Suppressor macrophage treated with lipopolysaccharide for 4 hours (primary cell): ENCODE measurements around the gene SULT1A4.
"Not testable (repeated sequence)": the region's sequence is repeated elsewhere in the genome, so short reads cannot be mapped to it uniquely, and the experiment has no call there.

Source experiments
- DNase-seq: peaks from one replicate; pipeline ENCODE4 v3.0.0-alpha.2; 2020

Gene SULT1A4

GRCh38 chr16:29459706-29460646 lies at the start of gene SULT1A4:
SULT1A4 (plus strand) TSS chr16:29459913; CDS start chr16:29461386, 1,473 bp downstream.
- not testable (repeated sequence) for DNase-seq

- not testable (repeated sequence) for DNase-seq
Observed at GRCh38 chr16:29423587-29423986, 36.1 kb upstream of the SULT1A4 start.

- DNase-seq: not testable (repeated sequence)
Observed at GRCh38 chr16:29425390-29425789, 34.3 kb upstream of the SULT1A4 start.

DNA sequence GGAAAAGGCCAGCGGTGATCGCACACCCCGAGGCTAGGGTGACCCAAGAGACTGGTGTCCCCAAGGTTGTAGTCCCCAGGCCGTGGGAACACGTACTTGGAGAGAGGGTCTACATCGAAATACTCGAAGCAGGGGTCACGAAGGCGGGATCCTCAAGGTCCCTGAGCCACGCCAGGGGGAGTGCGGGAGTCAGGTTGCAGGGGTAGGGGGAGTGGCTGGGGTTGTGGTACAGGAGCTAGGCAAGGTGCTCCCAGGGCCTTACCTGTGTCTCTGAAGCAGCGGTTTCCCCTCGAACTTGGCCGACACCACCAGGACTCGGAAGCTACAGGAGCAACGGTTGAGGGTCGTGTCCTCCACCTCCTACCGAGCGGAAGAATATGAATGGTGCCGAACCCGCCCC lies 6.0 kb upstream of the SULT1A4 start:
- not testable (repeated sequence) for DNase-seq

GRCh38 chr16:29454269-29454668 lies 5.4 kb upstream of the SULT1A4 start, which contains the start of the genes BOLA2 and SLX1B:
BOLA2 (minus strand) TSS chr16:29454351; CDS start chr16:29454253, 98 bp downstream.
SLX1B (plus strand) TSS chr16:29454533.
- not testable (repeated sequence) for DNase-seq

DNA sequence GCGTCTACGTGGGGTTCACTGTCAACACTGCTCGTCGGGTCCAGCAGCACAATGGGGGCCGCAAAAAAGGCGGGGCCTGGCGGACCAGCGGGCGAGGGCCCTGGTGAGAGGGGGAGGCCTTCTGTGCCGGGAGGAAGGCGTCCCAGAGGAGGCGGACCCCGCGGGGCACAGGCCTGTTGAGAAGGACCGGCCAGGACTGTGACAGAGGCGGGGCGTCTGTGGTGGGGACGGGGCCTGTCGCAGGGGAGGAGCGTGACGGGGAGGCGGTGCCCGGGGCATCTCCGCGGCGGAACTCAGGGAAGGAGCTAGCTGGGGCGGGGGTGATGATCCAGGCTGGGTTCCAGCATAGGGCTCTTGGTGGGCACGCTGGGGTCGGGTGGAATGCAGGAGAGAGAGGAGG lies 4.9 kb upstream of the SULT1A4 start:
- not testable (repeated sequence) for DNase-seq

DNA sequence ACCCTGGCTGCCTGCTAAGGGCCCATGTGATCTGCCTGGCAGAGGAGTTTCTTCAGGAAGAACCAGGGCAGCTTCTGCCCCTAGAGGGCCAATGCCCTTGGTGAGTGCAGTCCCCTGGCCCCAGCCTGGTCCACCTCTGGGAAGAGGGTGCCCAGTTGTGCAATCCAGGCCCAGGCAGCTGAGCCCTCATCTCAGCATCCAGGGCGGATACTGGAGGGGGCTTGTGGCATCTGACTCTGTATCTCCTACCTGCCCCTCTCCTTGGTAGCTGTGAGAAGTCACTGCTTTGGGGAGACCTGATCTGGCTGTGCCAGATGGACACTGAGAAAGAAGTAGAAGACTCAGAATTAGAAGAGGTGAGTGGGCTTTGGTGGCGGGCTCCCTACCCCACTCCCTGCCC lies 2.1 kb upstream of the SULT1A4 start:
- not testable (repeated sequence) for DNase-seq

DNA sequence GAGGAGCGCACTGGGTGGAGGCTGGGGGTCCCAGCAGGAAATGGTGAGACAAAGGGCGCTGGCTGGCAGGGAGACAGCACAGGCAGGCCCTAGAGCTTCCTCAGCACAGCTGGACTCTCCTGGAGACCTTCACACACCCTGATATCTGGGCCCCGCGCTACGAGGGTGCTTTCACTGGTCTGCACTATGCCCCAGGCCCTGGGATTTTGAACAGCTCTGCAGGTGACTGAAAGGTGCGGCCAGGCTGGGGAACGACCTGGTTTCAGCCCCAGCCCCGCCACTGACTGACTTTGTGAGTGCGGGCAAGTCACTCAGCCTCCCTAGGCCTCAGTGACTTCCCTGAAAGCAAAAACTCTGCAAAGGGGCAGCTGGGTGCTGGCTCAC lies 926 bp downstream of the SULT1A4 start:
- not testable (repeated sequence) for DNase-seq

GRCh38 chr16:29465985-29466824 lies 6.5 kb downstream of the SULT1A4 start:
- DNase-seq: not testable (repeated sequence)

GRCh38 chr16:29466904-29467303 lies 7.2 kb downstream of the SULT1A4 start:
- not testable (repeated sequence) for DNase-seq

DNA sequence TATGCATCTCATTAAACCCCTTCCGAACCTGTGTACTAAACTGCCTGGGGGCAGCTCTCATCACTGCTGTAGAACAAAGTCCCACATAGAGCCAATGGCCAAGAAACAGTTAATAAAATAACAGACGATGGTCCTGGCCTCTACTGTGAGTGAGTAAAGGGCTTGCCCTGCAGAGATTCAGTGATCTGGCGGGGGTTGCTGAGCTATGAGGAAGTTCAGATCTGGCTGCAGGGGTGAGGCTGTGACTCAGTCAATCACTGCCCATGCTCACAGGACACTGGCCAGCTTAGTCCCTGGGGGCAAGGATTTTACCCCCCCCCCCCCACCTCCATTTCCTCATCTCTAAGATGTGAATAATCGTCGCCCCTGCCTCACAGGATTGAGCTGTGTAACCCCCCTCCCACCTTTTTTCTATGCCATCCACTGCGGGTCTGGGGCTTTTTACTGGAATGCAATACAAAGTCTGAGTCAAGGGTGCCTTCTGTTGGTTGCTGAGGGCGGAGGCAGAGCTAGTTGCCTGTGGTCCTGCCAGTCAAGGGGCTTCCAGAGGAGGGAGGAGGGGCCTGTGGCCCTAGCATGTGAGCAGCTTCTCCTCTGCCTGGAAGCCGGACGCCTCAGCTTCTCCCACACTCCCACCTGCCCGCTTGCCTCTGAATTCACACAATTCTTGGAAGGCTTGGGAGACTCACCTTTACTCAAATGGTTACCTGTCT lies 8.1 kb downstream of the SULT1A4 start:
- DNase-seq: not testable (repeated sequence)

DNA sequence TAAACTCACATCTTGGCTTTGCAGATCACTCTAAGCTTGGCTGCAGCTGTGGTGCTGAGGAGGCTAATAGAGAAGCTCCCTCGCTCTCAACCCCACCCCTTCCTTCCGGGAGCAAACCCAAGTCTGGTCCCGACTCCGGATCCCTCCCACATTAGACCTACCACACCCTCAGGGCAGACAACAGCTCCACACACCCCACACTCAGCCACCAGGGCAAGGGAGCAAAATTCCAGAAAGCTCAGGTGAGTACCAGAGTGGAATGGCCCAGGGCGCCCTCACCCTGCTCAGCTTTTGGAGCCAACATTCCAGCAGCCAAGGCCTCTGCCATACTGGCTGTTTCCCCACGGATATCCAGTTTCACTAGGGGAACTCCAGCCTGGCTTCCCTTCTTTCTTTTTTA lies 9.9 kb downstream of the SULT1A4 start:
- DNase-seq: not testable (repeated sequence)

- DNase-seq: not testable (repeated sequence)
Observed at GRCh38 chr16:29472065-29472464, 12.4 kb downstream of the SULT1A4 start.

DNA sequence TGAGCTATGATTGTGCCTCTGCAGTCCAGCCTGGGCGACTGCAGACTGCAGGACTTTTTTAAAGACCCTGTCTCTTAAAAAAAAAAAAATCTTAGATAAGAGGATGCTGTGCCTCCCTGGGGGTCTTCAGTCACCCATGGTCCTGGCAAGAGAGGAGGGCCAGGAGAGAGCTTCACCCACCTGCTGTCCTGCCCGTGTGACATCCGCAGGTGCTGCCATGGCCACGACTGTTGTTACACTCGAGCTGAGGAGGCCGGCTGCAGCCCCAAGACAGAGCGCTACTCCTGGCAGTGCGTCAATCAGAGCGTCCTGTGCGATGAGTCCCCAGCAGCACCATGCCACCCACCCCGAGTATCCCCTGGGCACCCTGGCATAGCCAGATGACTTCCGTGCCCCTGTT lies 22.6 kb downstream of the SULT1A4 start:
- DNase-seq: not testable (repeated sequence)

- not testable (repeated sequence) for DNase-seq
Observed at GRCh38 chr16:29506308-29506707, 46.6 kb downstream of the SULT1A4 start, which contains the start of gene NPIPB12. NPIPB12 (minus strand) TSS chr16:29506408.
